Measurements from ENCODE around the gene IFIT5.

- TF ChIP-seq CTCF (IDR thresholded peaks at IDR 0.05) (no peak), POLR2A (IDR thresholded peaks at IDR 0.05; ENCODE audit: low read length) (peak; percentile 54), HMGXB4 (CRISPR knock-in tag; IDR thresholded peaks at IDR 0.05; ENCODE audit: borderline replicate concordance) (no peak), USF2 (IDR thresholded peaks at IDR 0.05) (no peak), ESRRA (IDR thresholded peaks at IDR 0.05; ENCODE audit: borderline replicate concordance, low read length) (no peak)
These were observed at the start of gene IFIT5 for GRCh38 chr10:89414146-89414878.

All from A549 (cell line).